Measurements from ENCODE around the gene CRCP. TPM values are rescaled to one million over a fixed set of nuclear protein-coding genes. Genes with fewer than 3 reads are reported as not detected.
A peak's percentile ranks its signal among the peaks of the same experiment; 100 is the strongest.

CRCP gene
- total and polyA plus RNA-seq, 4 donors, result 13.0 to 52.6 (median 18.4) TPM

DNA sequence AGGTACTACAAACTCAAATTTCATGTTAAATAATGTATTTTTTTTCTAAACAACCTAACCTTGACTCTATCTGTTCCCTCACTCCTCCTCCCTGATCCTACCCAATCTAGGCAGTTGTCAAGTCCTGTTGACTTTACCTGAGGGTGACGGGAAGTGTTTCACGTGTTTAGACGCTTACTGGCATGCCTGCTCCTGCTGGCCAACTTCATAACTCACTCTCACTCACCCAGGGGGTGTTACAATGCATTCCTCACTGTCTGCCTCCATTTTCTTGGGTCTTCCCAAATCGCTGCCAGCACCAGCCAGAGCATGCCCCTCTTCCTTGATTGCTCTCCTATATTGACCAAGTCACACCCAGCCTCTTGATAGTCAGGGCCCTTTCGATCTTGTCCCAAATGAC, 28.3 kb downstream of the CRCP start:
- Histone ChIP-seq H3K27me3 (ENCODE audit: control insufficient read depth in 4 of 4, insufficient read depth in 4 of 4, low read length in 3 of 4) (no peaks in the 10 kb centered on the region), H3K9ac (ENCODE audit: low read depth in 1 of 2, low read length in 2 of 2) (peak overlapping the region in 1 of 2 donors; percentile 61), H3K36me3 (ENCODE audit: control insufficient read depth in 4 of 4, insufficient read depth in 3 of 4, low read depth in 1 of 4, low read length in 3 of 4) (peaks cover 2 to 10% (median 4%) of the 10 kb centered on the region in 4 donors), H3K9me3 (ENCODE audit: control insufficient read depth in 4 of 4, low read length in 3 of 4) (no peaks in the 10 kb centered on the region), H3K27ac (ENCODE audit: low read depth in 1 of 2, low read length in 2 of 2) (peak overlapping the region; percentile 93 to 97), H3K4me1 (ENCODE audit: control insufficient read depth in 4 of 4, insufficient read depth in 4 of 4, low read length in 3 of 4) (peaks cover 14 to 49% (median 28%) of the 10 kb centered on the region in 4 donors), H3K4me3 (ENCODE audit: low read depth in 1 of 3, low read length in 3 of 3) (no peak overlapping the region)
- peak; percentile 92 for TF ChIP-seq FOXA2 (IDR thresholded peaks at IDR 0.05)
- no peak for TF ChIP-seq EGR1 (IDR thresholded peaks at IDR 0.05; ENCODE audit: low read depth in 2 of 2)
- TF ChIP-seq GABPA (IDR thresholded peaks at IDR 0.05 in 1 of 2, conservative IDR thresholded peaks at IDR 0.05 in 1 of 2), result no peak
- TF ChIP-seq, protein P1, sequence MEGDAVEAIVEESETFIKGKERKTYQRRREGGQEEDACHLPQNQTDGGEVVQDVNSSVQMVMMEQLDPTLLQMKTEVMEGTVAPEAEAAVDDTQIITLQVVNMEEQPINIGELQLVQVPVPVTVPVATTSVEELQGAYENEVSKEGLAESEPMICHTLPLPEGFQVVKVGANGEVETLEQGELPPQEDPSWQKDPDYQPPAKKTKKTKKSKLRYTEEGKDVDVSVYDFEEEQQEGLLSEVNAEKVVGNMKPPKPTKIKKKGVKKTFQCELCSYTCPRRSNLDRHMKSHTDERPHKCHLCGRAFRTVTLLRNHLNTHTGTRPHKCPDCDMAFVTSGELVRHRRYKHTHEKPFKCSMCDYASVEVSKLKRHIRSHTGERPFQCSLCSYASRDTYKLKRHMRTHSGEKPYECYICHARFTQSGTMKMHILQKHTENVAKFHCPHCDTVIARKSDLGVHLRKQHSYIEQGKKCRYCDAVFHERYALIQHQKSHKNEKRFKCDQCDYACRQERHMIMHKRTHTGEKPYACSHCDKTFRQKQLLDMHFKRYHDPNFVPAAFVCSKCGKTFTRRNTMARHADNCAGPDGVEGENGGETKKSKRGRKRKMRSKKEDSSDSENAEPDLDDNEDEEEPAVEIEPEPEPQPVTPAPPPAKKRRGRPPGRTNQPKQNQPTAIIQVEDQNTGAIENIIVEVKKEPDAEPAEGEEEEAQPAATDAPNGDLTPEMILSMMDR (IDR thresholded peaks at IDR 0.05; ENCODE audit: low read depth, low read length, missing input control), result no peak
- peak; percentile 26 to 78 for TF ChIP-seq RXRA (IDR thresholded peaks at IDR 0.05)
- TF ChIP-seq, protein P2, sequence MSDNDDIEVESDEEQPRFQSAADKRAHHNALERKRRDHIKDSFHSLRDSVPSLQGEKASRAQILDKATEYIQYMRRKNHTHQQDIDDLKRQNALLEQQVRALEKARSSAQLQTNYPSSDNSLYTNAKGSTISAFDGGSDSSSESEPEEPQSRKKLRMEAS (IDR thresholded peaks at IDR 0.05), result peak; percentile 55
- TF ChIP-seq, protein P3, sequence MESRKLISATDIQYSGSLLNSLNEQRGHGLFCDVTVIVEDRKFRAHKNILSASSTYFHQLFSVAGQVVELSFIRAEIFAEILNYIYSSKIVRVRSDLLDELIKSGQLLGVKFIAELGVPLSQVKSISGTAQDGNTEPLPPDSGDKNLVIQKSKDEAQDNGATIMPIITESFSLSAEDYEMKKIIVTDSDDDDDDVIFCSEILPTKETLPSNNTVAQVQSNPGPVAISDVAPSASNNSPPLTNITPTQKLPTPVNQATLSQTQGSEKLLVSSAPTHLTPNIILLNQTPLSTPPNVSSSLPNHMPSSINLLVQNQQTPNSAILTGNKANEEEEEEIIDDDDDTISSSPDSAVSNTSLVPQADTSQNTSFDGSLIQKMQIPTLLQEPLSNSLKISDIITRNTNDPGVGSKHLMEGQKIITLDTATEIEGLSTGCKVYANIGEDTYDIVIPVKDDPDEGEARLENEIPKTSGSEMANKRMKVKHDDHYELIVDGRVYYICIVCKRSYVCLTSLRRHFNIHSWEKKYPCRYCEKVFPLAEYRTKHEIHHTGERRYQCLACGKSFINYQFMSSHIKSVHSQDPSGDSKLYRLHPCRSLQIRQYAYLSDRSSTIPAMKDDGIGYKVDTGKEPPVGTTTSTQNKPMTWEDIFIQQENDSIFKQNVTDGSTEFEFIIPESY (IDR thresholded peaks at IDR 0.05), result peak; percentile 15
- TF ChIP-seq FOXA1 (IDR thresholded peaks at IDR 0.05), result peak; percentile 87
- no peak for TF ChIP-seq TAF1 (conservative IDR thresholded peaks at IDR 0.05)
- peak; percentile 59 for TF ChIP-seq YY1 (IDR thresholded peaks at IDR 0.05)
- TF ChIP-seq RAD21 (IDR thresholded peaks at IDR 0.05), result peak in 1 of 2 donors; percentile 33
- no peak for TF ChIP-seq HNF4G (IDR thresholded peaks at IDR 0.05)
- TF ChIP-seq JUND (IDR thresholded peaks at IDR 0.05), result peak in 1 of 2 donors; percentile 44
- peak; percentile 67 for TF ChIP-seq SP1 (IDR thresholded peaks at IDR 0.05)
- peak in 1 of 2 donors; percentile 51 for TF ChIP-seq HNF4A (conservative IDR thresholded peaks at IDR 0.05)
- TF ChIP-seq NR2F2 (IDR thresholded peaks at IDR 0.05), result no peak
- TF ChIP-seq REST (IDR thresholded peaks at IDR 0.05), result peak; percentile 7
- no peak for TF ChIP-seq ATF3 (IDR thresholded peaks at IDR 0.05)
- WGBS, result 51% methylated on average over 5 of the region's 5 CpGs
- DNase-seq (ENCODE audit: low spot score), result no peak

Measured in liver (tissue), 9 donors.